WERI-Rb-1 (cell line): ENCODE data around the gene OSBP2.
"Not testable (repeated sequence)": the region's sequence is repeated elsewhere in the genome, so short reads cannot be mapped to it uniquely, and the experiment has no call there.

Source experiments
- DNase-seq: peaks from one replicate; pipeline ENCODE4 v3.0.0-alpha.2; 2020
- H3K27ac ChIP-seq: fragments of 250-450 bp; sonication (Bioruptor Pico); 2 replicates; pipeline ENCODE4 v1.5.1; 2020; ENCODE audit warnings: mild to moderate bottlenecking, moderate library complexity
- H3K27me3 ChIP-seq: fragments of 250-450 bp; sonication (Bioruptor Pico); 2 replicates; pipeline ENCODE4 v1.5.1; 2021; ENCODE audit warnings: mild to moderate bottlenecking, low read depth, moderate library complexity; ENCODE audit not compliant: insufficient read depth, severe bottlenecking
- H3K36me3 ChIP-seq: fragments of 250-450 bp; sonication (Bioruptor Pico); 2 replicates; pipeline ENCODE4 v1.5.1; 2020; ENCODE audit warnings: mild to moderate bottlenecking, moderate library complexity
- H3K4me3 ChIP-seq: 2 replicates; pipeline ENCODE4 v1.5.1; 2011; ENCODE audit warnings: low read depth, mild to moderate bottlenecking, control low read depth, low read length
- H3K9me3 ChIP-seq: fragments of 250-450 bp; sonication (Bioruptor Pico); 2 replicates; pipeline ENCODE4 v1.5.1; 2021; ENCODE audit warnings: mild to moderate bottlenecking, moderate library complexity; ENCODE audit not compliant: severe bottlenecking
- TF ChIP-seq, protein P1 (sequence below): IDR thresholded peaks from 2 replicates; pipeline ENCODE4 v1.5.1; 2011; ENCODE audit warnings: low read depth, mild to moderate bottlenecking, control low read depth, inconsistent platforms, low read length

The OSBP2 gene

DNA sequence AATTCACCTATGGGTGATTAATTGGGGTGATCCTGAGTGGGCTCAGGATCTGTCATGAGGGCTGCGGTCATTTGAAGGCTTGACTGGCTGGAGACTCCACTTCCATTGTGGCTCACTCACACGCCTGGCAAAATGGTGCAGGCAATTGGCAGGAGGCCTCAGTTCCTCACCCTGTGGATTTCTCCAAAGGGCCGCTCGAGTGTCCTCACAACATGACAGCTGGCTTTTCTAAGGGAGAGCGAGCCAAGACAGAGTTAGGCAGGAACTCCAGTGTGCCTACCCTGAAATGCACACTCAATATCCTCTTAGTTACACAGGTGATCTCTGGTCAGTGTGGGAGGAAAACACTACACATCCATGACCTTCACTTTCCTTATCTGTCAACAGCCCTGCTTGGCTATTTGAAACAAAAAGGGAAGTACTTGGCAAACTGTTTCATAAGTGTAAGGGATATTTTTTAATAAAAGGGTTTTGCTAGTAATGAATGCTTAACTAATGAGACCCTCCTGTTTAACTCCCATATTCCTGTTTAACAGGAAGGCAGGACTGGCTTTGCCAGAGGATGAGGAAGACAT lies 25.7 kb downstream of the OSBP2 start:
- no peaks in the 10 kb centered on the region for H3K27me3 ChIP-seq
- no peaks in the 10 kb centered on the region; the same call in 1 of the 2 replicates for H3K36me3 ChIP-seq
- DNase-seq = no peak
- no peaks in the 10 kb centered on the region for H3K9me3 ChIP-seq
- no peak overlapping the region for H3K4me3 ChIP-seq
- no peak overlapping the region for H3K27ac ChIP-seq
- TF ChIP-seq, protein P1, sequence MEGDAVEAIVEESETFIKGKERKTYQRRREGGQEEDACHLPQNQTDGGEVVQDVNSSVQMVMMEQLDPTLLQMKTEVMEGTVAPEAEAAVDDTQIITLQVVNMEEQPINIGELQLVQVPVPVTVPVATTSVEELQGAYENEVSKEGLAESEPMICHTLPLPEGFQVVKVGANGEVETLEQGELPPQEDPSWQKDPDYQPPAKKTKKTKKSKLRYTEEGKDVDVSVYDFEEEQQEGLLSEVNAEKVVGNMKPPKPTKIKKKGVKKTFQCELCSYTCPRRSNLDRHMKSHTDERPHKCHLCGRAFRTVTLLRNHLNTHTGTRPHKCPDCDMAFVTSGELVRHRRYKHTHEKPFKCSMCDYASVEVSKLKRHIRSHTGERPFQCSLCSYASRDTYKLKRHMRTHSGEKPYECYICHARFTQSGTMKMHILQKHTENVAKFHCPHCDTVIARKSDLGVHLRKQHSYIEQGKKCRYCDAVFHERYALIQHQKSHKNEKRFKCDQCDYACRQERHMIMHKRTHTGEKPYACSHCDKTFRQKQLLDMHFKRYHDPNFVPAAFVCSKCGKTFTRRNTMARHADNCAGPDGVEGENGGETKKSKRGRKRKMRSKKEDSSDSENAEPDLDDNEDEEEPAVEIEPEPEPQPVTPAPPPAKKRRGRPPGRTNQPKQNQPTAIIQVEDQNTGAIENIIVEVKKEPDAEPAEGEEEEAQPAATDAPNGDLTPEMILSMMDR = no peak

DNA sequence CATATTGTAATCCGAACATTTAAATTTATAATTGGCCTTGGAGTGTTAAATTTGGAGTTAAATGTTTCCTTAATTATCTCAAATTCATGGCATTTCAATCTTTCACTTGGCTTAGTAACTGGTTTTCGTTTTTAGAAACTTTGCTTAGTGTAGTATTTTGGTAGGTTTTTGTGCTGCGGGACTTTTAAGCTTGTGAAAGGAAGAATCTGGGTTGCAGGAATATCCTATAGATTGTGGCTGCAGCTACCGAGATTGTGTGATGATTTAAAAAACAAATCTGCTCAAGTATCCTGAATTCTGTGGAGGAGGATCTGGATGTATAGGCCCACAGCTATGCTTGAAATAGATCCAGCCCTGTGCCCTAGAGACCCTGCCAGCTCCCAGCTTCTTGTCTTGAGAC lies 27.1 kb downstream of the OSBP2 start:
- Histone ChIP-seq H3K36me3 (no peaks in the 10 kb centered on the region; the same call in 1 of the 2 replicates), H3K27me3 (no peaks in the 10 kb centered on the region), H3K27ac (no peak overlapping the region), H3K4me3 (no peak overlapping the region), H3K9me3 (no peaks in the 10 kb centered on the region)
- TF ChIP-seq, protein P1 = no peak
- no peak for DNase-seq

DNA sequence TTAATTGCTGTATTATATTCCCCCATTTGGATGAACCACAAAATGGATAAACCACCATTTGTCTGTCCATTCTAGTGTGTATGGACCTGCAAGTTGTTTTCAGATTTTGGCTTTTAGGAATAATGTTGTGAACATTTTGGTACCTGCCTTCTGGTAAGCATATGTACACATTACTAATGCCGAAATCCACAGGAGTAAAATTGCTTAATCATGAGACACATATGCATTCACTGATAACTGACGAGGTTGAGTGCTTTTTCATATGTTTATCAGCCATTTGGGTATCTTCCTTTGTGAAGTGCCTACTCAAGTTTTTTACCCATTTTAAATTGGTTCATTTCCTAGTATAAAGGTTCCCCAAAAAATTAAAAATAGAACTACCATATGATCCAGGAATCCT lies 34.2 kb downstream of the OSBP2 start:
- no peaks in the 10 kb centered on the region for H3K36me3 ChIP-seq
- no peaks in the 10 kb centered on the region for H3K9me3 ChIP-seq
- H3K4me3 ChIP-seq = no peak overlapping the region
- TF ChIP-seq, protein P1 = no peak
- DNase-seq = no peak
- H3K27me3 ChIP-seq = no peaks in the 10 kb centered on the region
- H3K27ac ChIP-seq = no peak overlapping the region

DNA sequence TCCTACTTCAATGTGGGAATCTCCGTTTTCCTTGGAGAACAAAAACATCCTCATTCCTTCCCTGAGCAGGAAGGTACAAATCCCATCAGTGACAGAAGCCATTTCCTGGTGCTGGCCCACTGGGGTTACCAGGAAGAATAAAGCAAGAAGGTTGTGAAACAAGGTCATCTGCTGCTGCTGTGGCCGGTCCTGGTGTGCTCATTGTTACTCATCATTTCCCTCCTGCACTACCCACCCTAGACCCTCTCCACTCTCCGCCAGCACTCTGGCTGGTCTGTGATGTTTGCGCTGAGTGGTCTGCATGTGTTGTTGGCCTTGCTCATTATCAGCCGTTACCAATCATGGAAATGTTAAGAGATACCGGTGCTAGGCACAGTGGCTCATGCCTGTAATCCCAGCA lies 37.0 kb downstream of the OSBP2 start:
- TF ChIP-seq, protein P1 = no peak
- DNase-seq = no peak
- Histone ChIP-seq H3K36me3 (no peaks in the 10 kb centered on the region), H3K27me3 (no peaks in the 10 kb centered on the region), H3K9me3 (no peaks in the 10 kb centered on the region), H3K4me3 (no peak overlapping the region), H3K27ac (no peak overlapping the region)

DNA sequence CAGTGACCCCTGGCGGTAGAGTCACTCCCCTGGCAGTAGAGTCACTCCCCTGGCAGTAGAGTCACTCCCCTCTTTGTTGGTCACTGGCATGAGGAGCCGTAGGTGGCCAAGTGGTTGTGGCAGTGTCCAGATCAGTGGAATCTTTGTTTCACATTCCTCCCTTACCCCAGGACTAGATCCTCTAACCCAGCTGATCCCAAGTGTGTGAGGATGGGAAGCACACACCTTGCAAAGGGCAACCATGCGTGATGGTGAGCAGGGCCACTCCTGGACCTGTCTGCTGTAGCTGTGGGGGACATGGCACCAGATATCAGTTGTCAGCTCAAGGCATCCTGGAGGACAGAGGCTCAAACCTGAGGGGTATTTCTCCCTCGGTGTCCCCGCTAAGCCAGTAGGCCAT lies 37.8 kb downstream of the OSBP2 start:
- no peak overlapping the region for H3K4me3 ChIP-seq
- H3K9me3 ChIP-seq = no peaks in the 10 kb centered on the region
- H3K36me3 ChIP-seq = no peaks in the 10 kb centered on the region
- TF ChIP-seq, protein P1 = no peak
- DNase-seq = no peak
- H3K27me3 ChIP-seq = no peaks in the 10 kb centered on the region
- H3K27ac ChIP-seq = no peak overlapping the region

DNA sequence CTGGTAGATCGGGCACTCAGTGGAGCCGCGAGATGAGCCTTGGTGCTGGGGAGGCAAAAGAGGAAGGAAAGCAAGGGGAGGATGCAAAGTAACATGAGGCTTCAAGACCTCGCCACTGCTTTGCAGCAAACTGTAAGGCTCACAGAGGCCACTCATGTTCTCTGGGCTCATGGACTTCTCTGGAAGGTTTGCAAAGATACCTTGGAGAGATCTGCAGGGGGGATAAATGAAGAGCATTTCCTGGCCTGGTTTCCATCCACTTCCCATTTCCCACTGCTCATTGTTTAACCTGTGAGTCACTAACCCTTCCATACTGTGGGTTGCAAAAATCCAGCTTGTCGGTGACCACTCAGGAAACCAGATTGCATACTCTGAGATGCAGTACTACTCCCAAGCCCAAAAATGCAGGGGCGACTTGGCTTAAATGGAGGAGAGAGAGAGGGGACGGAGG lies 38.5 kb downstream of the OSBP2 start:
- TF ChIP-seq, protein P1 = no peak
- Histone ChIP-seq H3K9me3 (no peaks in the 10 kb centered on the region), H3K27me3 (no peaks in the 10 kb centered on the region), H3K4me3 (no peak overlapping the region), H3K36me3 (no peaks in the 10 kb centered on the region), H3K27ac (no peak overlapping the region)
- no peak for DNase-seq

DNA sequence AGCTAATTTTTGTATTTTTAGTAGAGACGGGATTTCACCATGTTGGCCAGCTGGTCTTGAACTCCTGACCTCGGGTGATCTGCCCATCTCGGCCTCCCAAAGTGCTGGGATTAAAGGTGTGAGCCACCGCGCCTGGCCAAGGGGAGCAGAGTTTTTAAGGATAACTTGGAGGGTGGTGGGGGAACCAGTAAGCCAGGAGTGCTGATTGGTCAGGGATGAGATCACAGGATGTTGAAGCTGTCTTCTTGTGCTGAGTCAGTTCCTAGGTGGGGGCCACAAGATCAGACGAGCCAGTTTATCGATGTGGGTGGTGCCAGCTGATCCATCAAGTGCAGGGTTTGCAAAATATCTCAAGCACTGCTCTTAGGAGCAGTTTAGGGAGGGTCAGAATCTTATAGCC lies 45.3 kb downstream of the OSBP2 start:
- H3K36me3 ChIP-seq, DNase-seq, H3K4me3 ChIP-seq, H3K27me3 ChIP-seq, H3K27ac ChIP-seq, H3K9me3 ChIP-seq: not testable (repeated sequence)

DNA sequence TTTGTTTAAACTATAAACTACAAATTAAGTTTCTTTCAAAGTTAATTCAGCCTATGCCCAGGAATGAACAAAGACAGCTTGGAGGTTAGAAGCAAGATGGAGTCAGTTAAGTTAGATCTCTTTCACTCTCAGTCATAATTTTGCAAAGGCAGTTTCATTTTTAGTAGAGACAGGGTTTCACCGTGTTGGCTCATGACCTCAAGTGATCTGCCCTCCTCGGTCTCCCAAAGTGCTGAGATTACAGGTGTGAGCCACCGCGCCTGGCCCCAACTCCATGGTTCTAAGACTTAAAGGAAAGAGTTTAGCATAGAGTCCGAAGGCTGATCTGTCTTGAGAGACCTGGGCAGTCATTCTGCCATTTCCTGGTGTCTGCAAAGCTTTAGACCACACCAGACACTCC lies 45.8 kb downstream of the OSBP2 start:
- H3K36me3 ChIP-seq, H3K27ac ChIP-seq, H3K27me3 ChIP-seq, H3K4me3 ChIP-seq, H3K9me3 ChIP-seq, DNase-seq: not testable (repeated sequence)
